GM19023 (cell line): ENCODE data around the gene EPS8L3.
"Not testable (repeated sequence)": the region's sequence is repeated elsewhere in the genome, so short reads cannot be mapped to it uniquely, and the experiment has no call there.

Experiments used
- ATAC-seq: cut with Tn5 transposase; IDR thresholded peaks from one replicate; pipeline ENCODE4 v1.9.1; 2021; ENCODE audit warnings: mild to moderate bottlenecking, moderate library complexity; ENCODE audit not compliant: unreplicated experiment

The EPS8L3 gene

DNA sequence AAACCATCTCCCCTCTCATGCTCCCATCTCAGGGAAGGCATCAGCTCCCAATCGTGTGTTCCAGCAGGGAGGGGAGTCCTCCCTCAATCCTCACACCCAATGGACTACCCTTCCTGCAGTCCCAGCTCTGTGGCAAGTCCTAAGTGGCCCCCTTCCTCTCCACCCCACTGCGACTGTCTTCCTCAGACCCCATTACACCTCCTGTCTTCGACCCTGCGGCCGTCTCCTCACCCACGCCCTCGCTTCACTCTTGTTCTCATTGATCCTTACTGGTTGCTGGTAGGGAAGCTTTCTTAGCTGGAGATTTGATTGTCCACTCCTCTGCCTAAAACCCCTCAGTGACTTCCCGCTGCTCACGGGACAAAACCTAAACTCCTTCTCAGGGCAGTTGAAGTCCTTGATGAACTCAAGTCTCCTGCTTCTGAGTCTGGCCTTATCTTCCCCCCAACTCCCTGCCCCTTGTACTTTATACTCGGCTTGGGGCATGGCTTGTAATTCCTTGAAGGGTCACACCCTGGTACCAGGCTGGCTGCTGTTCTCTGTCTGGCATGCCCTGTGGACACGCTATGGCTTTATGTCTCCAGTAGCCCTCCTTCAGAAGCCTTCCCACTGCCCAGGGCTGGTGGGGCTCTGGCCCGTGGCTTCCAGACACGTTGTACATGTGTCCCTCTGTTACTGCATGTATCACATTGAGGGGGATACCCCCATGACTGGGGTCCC is 2.3 kb upstream of the EPS8L3 start:
- no peak for ATAC-seq

DNA sequence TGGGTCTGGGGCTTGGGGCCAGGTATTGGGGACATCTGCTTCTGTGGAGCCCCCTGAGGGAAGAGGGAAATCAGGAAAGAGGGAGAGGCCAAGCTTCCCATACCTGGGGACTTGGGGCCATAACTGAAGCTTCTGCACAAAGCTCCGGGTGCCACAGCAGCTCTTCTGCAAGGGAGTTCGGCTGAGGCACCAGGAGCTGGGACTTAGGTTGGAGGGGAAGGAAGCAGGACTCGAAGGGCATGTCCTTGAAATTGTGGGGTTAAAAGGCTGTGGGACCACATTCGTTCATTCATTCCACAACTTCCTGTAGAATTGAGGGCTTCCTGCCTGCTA is 1.7 kb upstream of the EPS8L3 start:
- no peak for ATAC-seq

GRCh38 chr1:109764561-109765482 is 1.1 kb upstream of the EPS8L3 start:
- no peak for ATAC-seq

- ATAC-seq: no peak
Observed at GRCh38 chr1:109762821-109763645, 690 bp downstream of the EPS8L3 start.

GRCh38 chr1:109762039-109762585 is 1.6 kb downstream of the EPS8L3 start:
- ATAC-seq: no peak

GRCh38 chr1:109761227-109762038 is 2.3 kb downstream of the EPS8L3 start:
- no peak for ATAC-seq

GRCh38 chr1:109760581-109761226 is 3.0 kb downstream of the EPS8L3 start:
- ATAC-seq: no peak

DNA sequence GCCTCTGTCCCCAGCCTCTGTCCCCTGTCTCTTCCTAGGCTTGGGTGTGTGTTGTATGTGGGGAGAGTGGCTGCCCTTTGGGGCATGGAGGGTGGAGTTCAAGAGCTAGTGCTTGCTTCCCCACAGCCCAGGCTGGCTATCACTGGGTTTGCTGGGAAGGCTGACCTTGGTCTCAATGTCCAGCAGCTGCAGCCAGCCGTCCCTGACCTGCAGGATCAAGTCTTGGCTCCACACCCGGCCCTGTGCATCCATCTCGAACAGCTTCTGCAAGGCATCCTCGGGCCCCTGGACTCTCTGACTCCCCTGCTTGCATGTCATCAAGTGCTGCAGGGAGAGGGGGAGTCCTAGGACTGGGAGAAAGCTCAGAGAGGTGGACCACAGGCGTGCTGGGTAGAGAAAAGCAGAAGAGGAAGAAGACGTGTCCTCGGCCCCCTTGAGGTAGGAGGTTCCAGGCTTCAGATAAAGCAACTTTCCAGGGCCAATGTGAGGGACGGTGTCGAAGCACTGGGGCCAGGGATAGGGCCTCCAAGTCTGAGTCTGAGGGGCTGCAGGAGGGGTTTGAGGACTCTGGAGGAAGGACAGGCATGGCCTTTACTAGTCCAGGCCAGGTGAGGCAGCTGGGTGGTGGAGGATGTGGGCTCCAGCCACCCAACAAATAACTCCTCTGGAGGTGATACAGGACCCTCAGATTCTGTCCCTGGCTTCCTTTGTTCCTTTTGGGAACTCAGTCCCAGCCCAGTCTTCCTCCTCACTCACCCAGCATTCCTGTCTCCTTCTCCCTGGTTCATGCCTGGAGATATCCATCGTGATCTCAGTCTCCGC is 4.0 kb downstream of the EPS8L3 start:
- ATAC-seq: no peak

- no peak for ATAC-seq
Observed at GRCh38 chr1:109757936-109758786, 5.6 kb downstream of the EPS8L3 start.

DNA sequence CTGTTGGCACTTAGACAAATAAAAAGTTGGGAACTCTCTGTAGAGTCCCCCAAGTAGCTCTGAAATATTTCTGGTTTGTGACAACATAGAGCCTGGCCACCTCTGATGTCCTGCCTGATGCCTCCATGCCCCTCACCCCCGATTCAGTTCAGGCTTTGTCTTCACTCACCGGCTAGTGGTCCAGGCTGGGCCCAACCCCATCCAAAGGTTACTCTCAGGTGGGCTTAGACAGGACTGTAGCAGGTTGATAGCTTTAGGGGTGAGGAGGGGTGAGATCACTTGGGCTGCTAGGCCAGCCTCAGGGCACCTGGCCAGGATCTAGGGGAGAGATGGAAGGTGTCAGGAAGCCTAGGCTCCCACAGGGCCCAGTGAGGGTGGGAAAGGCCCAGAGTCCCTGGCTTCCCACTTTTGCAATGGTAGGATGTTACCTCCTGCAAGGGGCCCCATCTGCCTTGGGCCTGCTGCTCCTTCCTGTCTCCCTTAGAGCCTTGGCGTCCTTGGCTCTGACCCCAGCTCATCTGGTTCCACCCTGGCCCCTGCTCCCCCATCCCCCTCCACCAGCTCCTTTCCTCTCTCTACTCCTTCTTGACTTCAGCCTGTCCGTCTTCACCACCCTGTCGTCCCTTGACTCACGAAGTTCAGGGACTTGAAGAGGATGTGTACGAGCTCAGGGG is 6.7 kb downstream of the EPS8L3 start:
- no peak for ATAC-seq

GRCh38 chr1:109756325-109756724 is 7.4 kb downstream of the EPS8L3 start:
- not testable (repeated sequence) for ATAC-seq

DNA sequence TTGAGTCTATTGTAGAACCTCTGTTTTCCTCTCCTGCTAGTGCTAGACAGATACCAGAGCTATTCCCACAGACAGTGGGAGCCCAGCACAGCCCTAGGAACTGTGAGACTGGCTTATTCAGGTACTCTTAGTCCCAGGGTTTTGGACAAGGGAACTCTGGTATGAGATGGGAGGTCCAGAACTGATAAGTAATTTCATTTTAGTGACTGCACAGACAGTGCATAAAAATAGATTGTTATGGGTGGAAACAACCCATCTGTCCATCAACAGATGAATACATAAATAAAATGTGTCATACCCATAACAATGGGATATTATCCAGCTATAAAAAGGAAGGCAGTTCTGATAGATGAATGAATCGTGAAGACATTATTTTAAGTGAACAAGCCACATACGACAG is 9.0 kb downstream of the EPS8L3 start:
- ATAC-seq: no peak

- no peak for ATAC-seq
Observed at GRCh38 chr1:109751531-109752260, 12.0 kb downstream of the EPS8L3 start.

DNA sequence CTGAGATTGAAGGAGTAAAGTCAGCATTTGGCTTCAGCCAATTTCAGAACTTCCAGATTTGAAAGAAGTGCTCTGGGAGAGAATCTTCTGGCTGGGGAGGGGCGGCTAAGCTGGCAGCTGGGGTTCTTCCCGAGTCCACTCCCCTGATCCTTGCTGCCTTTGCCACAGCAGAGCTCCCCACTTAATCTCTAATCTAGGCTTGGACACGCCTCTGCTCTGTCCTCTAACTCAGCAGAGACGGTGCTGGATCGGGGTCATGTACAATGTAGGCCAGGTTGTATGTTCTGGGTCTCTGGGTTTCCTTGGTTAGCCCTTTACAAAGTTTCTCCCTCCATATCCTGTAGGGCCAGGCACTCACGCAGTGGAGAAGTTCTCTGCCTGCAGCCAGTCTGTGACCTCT is 12.8 kb downstream of the EPS8L3 start:
- no peak for ATAC-seq

DNA sequence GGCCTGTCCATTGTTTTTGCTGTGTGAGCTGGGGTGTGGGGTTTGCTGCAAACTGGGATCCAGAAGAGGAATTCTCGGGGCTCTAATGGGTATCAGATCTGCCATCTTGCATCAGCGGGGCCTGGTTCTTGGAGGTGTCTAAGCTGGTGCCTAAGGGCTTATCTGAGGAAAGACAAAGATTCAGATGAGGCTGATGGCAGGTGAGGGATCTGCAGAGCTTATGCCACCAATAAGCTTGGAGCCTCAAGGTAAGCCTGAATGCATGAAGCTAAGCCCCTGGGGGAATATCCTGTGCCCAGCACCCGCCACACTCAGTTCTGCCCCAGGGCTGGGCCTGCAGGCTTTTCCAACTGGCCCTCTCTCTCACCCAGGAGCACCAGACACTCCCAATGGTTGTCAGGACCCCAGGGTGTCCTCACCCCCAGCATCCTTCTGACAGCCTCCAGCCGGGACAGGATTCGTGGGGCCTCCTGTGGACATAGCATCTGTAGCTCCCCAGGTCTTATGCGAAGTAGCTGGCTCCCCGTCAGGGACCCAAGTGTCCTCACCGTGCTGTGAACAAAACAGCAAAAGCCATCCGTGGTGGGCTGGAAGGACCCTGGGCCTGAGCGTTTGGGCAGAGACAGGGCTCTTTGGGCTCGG is 13.4 kb downstream of the EPS8L3 start:
- no peak for ATAC-seq

- no peak for ATAC-seq
Observed at GRCh38 chr1:109749221-109749620, 14.5 kb downstream of the EPS8L3 start.
